A172 (cell line): ENCODE data around the gene PKHD1. TPM values are rescaled to one million over a fixed set of nuclear protein-coding genes. Genes with fewer than 3 reads are reported as not detected.

Experiments
- DNase-seq: peaks from one replicate; pipeline ENCODE4 v3.0.0-alpha.2; 2015; ENCODE audit warnings: low spot score
- total RNA-seq: library from RNA; depleted of rRNA; stranded (reverse); fragments of >200 nt; shearing (Covaris generic); gene quantifications from 2 replicates; pipeline ENCODE4 v1.2.3, GENCODE V29; 2014

The PKHD1 gene
- total RNA-seq, 1 experiment from 2014 or later: not detected

DNA sequence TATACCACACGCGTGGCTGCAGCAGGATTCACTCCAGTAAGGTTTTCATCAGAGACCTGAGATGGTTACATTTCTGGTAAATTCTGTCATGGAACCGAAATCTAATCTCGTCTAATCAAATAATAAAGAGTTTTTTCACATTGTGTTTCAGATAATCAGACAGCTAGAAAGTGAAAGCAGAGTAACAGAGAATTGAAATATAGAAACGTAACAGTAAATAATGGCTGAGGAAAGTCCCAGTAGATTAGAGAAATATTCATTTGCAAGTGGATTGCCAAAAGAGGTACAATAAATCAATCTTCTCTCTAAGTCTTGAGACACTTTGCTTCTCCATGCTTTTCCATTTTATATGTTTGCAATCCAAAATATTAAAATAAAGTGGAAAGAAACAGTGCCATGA, 42.4 kb downstream of the PKHD1 start:
- no peak for DNase-seq

- no peak for DNase-seq
These were observed 45.1 kb downstream of the PKHD1 start for GRCh38 chr6:52042141-52042885.

DNA sequence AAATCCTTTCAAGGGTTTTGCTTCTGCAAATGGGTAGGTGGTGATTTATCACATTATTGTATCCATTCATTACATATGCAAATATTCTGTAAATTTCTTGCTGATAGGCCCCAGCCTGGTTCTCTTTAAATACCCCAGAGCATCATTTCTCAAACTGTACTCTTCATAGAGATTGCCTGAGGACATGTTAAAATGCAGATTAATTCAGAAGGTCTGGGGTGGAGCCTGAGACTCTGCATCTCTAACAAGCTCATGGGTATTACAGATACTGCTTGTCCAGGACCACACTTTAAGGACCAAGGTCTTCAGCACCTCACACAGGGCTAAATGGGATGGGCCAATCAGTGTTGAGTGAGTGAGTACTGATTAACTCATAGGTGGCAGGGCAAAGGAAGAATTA, 46.3 kb downstream of the PKHD1 start:
- DNase-seq: no peak

GRCh38 chr6:52027699-52028098, 59.7 kb downstream of the PKHD1 start:
- DNase-seq: no peak

GRCh38 chr6:52024451-52025068, 62.9 kb downstream of the PKHD1 start:
- no peak for DNase-seq

GRCh38 chr6:52022675-52023074, 64.7 kb downstream of the PKHD1 start:
- no peak for DNase-seq

DNA sequence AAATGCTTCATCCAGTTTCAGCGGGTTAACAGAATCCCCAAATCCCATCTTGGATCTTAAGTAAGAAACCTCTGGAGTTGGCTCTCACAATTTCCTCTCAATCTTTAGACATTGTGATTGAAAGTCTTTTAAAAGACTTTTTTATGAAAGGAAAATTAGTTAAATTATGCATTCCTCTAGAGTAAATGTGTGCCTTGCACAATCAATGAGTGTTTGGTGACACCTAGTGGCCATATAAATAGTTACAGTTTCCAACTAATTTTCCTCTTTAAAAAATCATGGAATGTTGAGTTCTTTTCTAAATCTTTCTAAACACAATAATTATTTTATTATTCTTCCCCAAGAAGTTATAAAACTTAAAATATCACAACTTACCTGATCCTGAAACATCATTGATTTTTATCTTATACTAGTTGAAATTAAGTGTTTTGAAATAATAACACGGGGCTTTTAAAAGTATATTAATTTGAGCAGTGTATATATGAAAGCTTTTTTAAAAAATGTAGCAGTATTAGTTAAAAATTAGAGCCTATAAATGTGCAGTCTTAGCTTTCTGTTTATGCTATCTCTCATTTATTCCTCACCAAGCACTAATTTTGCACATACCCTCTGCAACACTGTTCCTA, 66.4 kb downstream of the PKHD1 start:
- DNase-seq: peak; percentile 9

GRCh38 chr6:52019881-52020280, 67.5 kb downstream of the PKHD1 start:
- DNase-seq: no peak

GRCh38 chr6:52019092-52019491, 68.3 kb downstream of the PKHD1 start:
- DNase-seq: no peak

GRCh38 chr6:52016915-52017748, 70.3 kb downstream of the PKHD1 start:
- DNase-seq: no peak

DNA sequence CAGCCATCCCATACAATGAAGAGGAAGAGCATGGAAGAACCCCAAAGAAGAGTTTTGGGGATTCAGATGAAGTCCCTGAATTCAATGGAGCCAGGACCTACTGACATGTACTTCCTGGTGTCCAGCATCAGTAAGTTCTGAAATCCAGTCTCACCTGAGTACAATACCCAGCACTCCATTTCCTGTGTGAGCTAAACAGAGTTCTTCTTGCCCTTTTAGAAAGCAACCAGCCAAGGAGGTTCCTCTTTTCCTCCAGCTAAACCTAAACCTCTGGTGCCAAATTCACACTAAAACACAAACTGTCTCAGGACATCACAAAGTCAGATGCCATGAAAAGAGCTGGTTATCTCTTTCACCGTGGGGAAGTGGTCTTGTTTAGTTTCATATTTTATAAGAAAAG, 71.5 kb downstream of the PKHD1 start:
- no peak for DNase-seq

DNA sequence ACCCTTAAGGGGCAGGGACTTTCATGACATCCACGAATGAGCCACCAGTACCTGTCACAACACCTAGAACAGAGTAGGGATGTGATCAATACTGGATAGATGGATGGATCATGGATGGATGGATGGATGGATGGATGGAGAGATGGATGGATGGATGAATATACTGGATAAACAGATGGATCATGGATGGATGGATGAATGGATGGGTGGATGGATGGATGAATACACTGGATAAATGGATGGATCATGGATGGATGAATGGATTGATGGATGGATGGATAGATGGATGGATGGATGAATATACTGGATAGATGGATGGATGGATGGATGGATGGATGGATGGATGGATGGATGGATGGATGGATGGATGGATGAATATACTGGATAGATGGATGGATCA, 73.0 kb downstream of the PKHD1 start:
- DNase-seq: no peak

DNA sequence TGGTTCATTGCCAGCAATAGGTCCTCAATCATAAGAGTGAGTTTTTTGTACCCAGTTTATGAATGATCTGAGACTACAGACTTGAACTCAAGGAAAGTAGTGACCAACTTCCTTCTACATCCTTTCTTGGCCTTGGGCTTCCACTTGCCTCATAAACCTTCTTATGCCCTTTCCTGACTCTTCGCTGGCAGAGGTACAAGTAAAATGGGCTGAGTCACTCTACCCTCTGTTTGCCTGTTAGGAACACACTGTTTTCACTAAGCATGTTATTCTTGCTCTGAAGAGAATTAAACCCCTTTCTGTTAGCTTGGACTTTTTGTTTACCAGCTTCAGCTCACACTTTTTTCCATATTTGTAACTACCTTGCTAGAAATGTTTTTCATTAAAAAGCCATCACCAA, 74.4 kb downstream of the PKHD1 start:
- DNase-seq: peak; percentile 3

GRCh38 chr6:52012582-52012981, 74.8 kb downstream of the PKHD1 start:
- no peak for DNase-seq

DNA sequence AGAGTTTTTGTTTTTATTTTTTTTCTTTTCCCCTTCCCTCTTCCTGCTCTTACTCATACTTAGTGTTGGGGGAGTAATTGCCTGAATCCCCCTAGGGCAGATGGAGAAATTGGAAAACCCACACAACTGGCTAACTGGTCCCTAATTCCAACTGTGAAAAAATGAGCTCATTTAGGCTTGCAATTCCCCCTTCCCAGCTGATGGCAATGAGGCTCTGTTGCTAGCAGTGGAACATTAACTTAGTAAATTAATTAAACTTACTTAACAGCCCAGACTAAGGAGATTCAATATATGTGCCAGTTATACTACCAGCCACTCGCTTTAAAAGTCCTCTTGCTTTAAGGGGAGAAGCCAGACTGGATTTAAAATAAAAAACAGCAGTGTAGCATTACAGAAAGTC, 76.6 kb downstream of the PKHD1 start:
- DNase-seq: no peak

DNA sequence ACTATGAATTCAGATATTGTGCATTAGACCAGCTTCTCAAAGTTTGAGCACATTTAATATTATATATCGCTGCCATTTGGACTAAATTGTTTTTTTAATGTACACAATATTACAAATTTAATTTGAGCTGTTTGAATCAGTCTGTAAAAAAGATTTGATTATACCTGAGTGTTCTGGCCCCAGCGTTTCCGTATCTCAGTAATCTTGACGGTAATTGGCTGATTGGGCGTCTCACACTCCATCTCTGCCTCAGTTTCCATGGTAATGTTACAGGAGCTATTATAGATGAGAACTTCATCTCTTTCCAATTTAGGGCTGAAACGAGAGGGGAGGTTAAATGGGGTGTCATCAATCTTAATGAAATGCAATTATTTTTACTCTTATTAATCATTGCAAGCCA, 77.3 kb downstream of the PKHD1 start:
- no peak for DNase-seq

DNA sequence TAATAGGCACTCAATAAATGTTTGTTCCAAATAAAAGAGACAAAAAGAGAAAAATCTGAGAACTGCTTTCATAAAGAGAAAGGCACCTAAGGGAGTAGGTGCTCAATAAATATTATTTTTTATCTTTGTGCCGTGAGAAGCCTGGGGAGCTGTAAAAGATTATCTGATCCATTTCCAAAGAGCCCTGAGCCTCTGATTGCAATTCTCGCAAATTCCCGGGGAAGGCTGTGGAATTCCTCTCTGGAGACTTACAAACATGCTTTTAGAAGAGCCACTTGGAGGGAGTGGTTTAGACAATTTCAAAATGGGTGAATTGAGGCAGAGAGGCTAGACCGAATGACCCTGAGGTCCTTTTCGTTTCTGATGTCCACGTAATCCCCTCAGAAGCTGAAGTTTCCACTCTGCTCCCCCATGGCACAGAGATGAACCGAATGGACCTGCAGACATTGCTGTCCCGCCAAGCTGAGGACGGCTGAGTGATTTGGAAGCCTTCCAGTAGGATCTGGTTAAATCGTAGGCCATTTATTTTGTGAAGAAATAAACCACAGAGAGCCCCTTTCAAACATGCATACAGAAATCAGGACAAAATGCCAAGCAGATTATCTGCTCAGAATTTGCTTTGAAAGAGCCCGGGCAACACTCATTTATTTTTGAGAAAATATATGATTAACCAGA, 77.8 kb downstream of the PKHD1 start:
- no peak for DNase-seq

DNA sequence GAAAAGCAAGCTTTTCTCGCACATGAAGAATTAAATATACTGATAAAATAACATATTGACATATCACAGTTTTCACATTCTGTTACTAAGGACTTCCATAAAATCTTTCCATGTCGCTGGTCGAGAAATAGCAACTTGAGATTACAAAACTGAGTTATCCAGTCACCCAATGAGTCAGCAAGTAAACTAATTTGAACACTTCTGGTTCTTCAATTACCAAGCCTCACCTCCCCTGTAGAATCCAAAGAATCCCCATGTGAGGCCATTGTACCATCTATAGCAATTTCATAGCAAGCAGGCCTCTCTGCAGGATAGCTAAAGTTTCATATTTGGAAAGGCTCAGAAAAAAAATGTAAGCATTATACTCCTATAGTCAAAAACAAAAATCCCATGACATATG, 87.3 kb downstream of the PKHD1 start:
- DNase-seq: no peak

- no peak for DNase-seq
These were observed 91.0 kb downstream of the PKHD1 start for GRCh38 chr6:51996296-51996947.

GRCh38 chr6:51995214-51995755, 92.1 kb downstream of the PKHD1 start:
- DNase-seq: no peak

- DNase-seq: no peak
These were observed 94.5 kb downstream of the PKHD1 start for GRCh38 chr6:51992876-51993275.
